Measurements from ENCODE around the gene CDH4.

GRCh38 chr20:61673152-61673847 lies 421.2 kb downstream of the CDH4 start:
- TF ChIP-seq MAX (CRISPR knock-in tag; IDR thresholded peaks at IDR 0.05) (no peak), E2F5 (CRISPR knock-in tag; IDR thresholded peaks at IDR 0.05) (no peak), CTCF (IDR thresholded peaks at IDR 0.05) (no peak), ARID4B (CRISPR knock-in tag; IDR thresholded peaks at IDR 0.05; ENCODE audit: borderline replicate concordance) (no peak), ZSCAN18 (CRISPR knock-in tag; IDR thresholded peaks at IDR 0.05) (no peak)
